GM19035 (cell line): Measurements from ENCODE around the gene ABCA2.
"Not testable (repeated sequence)": the region's sequence is repeated elsewhere in the genome, so short reads cannot be mapped to it uniquely, and the experiment has no call there.

Experiments used
- ATAC-seq: cut with Tn5 transposase; IDR thresholded peaks from one replicate; pipeline ENCODE4 v1.9.1; 2021; ENCODE audit not compliant: unreplicated experiment

Gene ABCA2

GRCh38 chr9:137048655-137049543 is 20.9 kb upstream of the ABCA2 start:
- ATAC-seq = no peak

GRCh38 chr9:137046088-137046787 is 18.2 kb upstream of the ABCA2 start, which contains the start of gene NPDC1:
TSS of gene NPDC1 (minus strand) at chr9:137046177. CDS start at chr9:137045989, 188 bp downstream.
- no peak for ATAC-seq

GRCh38 chr9:137045294-137046087 is 17.5 kb upstream of the ABCA2 start:
- no peak for ATAC-seq

GRCh38 chr9:137044502-137045177 is 16.6 kb upstream of the ABCA2 start:
- ATAC-seq = no peak

DNA sequence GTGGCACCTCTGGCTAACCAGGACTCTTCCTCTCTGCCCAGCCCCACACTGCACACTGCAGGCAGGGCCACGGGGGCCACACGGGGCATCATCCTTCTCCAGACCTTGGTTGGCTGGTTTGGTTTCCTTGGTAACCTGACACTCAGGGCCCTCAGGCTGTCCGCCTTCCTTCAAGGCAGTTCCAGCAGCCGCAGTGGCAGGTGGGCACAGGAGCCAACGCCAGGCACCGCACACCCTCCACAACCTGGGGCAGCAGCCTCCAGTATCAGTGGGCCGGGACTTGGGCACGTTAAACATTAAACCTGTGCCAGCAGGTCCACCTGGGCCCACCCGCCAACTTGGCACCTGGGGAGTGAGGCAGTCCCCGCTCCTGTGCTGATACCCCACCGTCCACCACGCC is 16.0 kb upstream of the ABCA2 start:
- ATAC-seq = no peak

- no peak for ATAC-seq
Measured at GRCh38 chr9:137042751-137043727, 15.0 kb upstream of the ABCA2 start.

GRCh38 chr9:137041124-137041523 is 13.1 kb upstream of the ABCA2 start:
- ATAC-seq = no peak

DNA sequence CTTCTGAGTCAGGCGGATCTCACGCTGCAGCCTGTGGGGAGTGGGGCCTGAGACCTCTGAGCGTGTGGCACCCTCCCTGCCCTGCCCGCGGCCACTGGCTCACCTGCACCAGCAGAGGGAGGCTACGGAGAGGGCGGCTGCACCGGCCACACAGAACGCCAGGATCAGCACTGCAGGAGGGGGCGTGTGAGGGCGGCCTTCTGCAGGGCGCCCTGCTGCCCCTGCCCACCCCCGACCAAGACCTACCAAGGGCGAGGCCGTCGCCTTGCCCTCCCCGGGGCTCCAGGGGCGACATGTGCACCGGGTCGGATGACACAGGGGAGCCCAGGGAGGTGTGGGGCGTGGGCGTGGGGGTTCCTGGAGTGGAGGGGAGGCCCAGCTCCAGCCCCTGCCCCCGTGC is 12.5 kb upstream of the ABCA2 start:
- no peak for ATAC-seq

DNA sequence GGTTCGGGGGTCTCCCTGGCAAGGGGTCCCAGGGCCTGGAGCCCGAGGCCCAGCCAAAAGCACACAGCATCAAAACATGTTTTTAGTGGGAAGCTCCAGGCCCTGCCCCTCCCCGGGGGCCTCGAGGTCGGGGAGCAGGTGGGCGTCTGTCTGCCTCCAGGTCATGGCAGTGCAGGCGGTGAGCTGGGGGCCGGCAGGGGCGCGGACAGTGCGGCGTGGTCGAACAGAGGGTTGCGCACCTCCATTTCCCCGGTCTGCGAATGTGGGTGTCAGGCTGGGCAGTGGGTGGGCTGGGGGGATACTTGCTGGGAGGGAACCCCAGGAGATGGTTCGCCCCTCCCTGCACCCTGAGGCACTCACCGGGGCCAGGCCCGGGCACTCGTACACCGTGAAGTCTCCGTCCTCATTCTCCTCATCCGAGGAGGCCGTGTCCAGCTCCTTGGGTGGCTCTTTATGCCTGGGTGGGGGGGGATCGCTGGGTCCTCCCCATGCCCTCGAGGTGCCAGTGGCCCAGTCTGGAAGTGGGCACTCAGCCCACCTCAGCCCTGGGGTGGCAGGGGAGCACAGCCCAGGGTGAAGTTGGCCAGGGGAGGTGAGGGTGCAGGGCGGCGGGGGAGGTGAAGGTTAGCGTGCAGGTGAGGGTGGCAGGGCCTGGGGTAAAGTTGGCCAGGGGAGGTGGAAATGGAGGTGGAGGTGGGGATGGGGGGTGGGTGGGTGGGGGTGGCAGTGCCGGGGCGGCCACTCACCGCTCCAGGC is 11.8 kb upstream of the ABCA2 start:
- ATAC-seq = no peak

GRCh38 chr9:137038916-137039315 is 10.9 kb upstream of the ABCA2 start:
- ATAC-seq = no peak

- ATAC-seq = no peak
Measured at GRCh38 chr9:137037483-137037882, 9.4 kb upstream of the ABCA2 start.

GRCh38 chr9:137037035-137037434 is 9.0 kb upstream of the ABCA2 start:
- no peak for ATAC-seq

DNA sequence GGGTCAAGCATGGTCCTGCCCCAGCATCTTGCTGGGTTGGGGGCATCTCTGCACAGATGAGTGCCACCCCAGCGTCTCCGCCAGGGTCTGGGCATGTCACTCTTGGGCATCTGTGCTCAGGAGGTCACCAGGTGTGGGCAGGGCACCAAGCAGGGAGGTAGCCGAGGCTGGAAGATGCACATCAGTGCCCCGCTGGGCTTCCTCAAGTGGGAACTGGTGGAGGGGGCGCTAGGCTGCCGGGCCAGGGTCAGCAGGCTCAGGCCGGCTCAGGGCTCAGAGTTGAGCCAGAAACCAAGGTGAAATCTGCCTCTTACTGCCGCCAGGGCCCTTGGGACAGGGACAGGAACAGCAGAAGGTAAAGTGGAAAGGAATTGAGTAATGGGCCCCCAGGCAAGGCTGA is 7.9 kb upstream of the ABCA2 start:
- no peak for ATAC-seq

DNA sequence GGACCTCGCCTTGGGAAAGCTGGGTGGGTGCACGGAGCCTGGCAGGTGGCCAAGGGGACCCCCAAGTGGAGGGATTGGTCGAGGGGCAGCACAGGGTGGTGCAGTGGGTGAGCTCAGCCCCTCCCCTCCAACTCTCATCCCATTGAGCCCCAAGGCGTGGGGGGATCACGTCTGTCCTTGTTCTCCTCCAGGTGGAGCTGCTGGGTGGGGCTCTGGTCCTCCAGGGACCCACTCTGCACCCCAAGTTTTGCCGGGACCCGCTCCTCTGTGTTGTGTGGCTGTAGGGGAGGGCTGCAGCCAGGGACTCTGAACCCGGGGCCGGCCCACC is 7.4 kb upstream of the ABCA2 start:
- ATAC-seq = no peak

DNA sequence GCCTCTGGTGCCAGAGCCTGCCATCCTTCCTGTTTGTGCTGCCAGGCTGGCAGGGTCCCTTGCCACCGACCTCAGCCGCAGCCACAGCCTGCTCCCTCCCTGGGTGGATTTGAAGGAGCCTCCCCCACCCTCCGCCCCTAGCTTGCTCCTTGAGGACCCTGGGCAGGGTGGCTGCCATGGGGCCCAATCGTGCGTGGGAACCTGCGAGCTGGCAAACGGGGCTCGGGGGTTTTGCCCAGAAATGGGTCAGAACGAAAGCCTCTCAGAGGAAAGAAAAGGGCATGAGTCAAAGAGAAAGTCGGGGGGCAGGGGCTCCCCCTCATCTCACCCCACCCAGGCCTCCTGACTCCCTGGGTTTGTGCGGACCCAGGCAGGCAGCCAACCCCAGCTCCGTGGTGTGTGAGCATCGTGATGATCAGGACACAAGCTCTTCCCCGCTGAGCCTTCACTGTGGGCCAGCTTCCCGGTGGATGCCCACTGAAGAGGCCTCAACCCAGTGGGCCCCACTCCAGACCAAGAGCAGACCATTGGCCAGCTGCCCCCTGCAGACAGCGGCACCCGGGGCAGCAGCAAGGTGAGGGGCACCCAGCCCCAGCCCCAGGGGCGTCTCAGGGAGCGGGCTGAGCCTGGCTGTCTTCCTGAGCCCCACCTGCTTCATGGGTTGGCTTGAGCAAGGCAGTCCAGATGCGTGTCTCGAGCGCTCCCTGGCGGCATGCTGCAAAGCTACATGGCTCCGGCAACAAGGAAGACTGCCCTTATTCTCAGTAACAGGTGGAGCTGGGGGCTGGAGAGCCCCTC is 6.9 kb upstream of the ABCA2 start:
- peak; percentile 56 for ATAC-seq

- no peak for ATAC-seq
Measured at GRCh38 chr9:137034039-137034708, 6.1 kb upstream of the ABCA2 start.

GRCh38 chr9:137033481-137033880 is 5.4 kb upstream of the ABCA2 start:
- not testable (repeated sequence) for ATAC-seq

DNA sequence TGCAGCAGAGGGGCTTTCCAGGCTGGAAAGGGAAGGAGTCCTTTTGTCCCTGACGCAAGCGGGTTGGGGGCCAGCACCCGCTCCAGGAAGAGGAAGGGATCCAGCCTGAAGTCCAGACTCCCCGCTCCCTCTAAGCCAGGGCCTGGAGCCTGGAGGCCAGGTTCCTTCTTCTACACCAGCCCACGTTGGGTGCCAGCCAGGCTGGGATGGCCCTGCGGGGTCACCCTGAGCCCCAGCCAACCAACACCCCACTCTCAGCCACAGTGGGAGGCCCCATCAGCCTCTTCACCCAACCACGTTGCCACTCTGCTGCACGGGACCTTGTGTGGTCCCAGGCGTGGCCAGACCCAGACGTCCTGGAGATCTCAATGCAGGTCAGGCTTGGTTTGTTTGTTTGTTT is 4.8 kb upstream of the ABCA2 start:
- ATAC-seq = no peak
